Activated CD4-positive, alpha-beta T cell treated with anti-CD3 and anti-CD28 coated beads, Interleukin-2, amount 50 U/mL, for 48 hours (primary cell): ENCODE measurements around the gene SYCE1L.
A peak's percentile ranks its signal among the peaks of the same experiment; 100 is the strongest.
"Not testable (repeated sequence)": the region's sequence is repeated elsewhere in the genome, so short reads cannot be mapped to it uniquely, and the experiment has no call there.

Experiments used
- DNase-seq, 2 experiments: peaks; one replicate each; pipeline ENCODE4 v3.0.0-alpha.2; 2020

SYCE1L gene, protein sequence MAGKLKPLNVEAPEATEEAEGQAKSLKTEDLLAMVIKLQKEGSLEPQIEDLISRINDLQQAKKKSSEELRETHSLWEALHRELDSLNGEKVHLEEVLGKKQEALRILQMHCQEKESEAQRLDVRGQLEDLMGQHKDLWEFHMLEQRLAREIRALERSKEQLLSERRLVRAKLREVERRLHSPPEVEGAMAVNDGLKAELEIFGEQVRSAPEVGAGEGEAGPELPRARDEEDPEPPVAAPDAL

GRCh38 chr16:77199211-77199610 lies at the start of gene SYCE1L:
Gene SYCE1L (plus strand): TSS chr16:77199408. CDS start chr16:77199452, 44 bp downstream.
- DNase-seq = no peak

DNA sequence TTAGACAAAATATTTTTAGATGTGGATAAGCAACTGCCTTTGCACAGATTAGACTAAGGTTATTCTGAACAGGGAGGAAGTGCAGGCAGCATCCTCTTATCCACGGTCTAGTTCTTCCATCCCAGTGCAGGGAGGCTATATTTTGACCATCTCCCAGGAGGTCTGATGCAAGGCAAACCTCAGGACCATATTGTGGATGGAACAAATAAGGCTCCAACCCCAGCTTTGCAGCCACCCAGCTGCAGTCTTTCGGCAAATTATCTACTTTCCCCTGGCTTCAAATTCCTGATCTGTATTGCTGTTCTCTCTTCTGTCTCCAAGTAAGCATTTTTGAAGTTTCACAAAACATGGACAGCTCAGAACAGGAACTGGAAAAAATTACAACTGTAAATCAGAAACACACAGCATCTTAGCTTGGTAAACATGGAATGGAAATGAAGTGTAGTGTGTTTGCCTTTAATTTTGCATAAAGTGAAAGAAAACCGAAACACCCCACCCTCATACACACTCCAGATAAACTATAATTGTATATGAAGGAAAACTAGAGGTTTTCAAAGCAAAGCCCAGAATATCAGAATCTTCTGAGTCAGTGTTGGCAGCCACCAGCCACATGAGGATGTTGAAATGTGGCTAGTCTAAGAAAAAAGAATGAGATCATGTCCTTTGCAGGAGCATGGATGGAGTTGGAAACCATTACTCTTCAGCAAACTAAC lies 41.7 kb upstream of the SYCE1L start:
- DNase-seq = no peak

DNA sequence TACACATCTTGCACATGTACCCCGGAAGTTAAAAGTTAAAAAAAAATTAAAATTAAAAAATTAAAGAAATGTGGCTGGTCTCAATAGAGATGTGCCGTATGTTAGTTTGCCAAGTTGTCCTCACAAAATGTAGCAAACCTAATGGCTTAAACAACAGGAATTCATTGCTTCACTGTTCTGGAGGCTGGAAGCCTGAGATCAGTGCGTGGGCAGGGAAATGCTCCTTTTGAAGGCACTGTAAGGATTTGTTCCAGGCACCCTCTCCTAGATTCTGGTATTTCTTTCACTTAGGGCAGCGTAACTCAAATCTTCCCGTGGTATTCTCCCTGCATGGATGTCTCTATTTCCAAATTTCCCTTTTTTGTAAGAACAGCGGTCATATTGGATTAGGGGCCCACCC lies 40.9 kb upstream of the SYCE1L start:
- no peak for DNase-seq

DNA sequence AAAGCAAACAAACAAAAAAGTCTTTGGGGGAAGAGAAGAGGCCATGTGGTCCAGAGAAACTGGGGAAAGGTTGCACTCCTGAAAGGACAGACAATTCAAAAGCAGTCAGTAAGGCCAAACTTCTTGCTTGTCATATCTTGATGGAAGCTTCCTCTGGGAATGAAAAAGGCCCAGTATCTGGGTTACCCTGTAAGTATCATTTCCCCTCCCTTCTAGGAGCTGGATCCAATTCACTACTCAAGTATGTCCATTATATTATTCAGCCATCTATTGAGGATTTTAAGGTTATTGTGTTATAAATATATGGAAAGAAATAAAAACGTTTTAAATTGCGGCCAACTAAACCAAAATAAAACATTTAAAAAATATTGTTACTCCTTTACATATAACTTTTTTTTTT lies 34.2 kb upstream of the SYCE1L start:
- no peak for DNase-seq

DNA sequence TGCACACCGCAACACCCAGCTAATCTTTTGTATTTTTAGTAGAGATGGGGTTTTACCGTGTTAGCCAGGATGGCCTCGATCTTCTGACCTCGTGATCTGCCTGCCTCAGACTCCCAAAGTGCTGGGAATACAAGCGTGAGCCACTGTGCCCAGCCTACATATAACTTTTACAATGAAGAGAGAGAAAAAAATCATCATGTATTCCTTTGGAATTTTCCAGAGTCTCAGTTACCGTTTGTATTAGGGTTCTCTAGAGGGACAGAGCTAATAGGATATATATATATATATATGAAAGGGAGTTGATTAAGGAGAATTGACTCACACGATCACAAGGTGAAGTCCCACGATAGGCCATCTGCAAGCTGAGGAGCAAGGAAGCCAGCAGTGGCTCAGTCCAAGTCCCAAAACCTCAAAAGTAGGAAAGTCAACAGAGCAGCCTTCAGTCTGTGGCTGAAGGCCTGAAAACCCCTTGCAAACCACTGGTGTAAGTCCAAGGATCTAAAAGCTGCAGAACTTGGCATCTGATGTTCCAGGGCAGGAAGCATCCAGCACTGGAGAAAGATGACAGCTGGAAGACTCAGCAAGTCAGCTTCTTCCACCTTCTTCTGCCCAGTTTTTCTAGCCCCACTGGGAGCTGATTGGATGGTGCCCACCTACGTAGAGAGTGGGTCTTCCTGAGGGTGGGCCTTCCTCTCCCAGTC lies 33.5 kb upstream of the SYCE1L start:
- DNase-seq = not testable (repeated sequence)

DNA sequence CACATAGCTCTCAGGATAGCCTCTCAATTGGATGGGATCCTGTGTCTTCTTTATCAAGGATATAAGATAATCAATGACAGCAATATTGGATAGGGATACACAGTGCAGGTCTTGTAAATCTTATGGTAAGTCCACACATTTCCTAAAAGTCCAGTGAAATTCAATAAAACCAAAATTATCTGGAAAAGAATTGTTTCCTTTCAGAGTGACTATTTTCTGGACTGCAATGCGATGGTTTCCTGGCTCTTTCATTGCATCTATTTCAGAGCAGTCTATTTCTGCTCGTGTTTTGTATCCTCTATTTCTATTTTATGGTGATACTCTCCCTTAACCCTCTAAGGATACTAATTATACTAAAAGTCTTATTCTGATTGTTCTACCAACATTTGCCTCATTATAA lies 32.5 kb upstream of the SYCE1L start:
- DNase-seq = no peak

- DNase-seq = no peak
Measured at GRCh38 chr16:77168901-77169300, 30.3 kb upstream of the SYCE1L start.

GRCh38 chr16:77169650-77170236 lies 29.5 kb upstream of the SYCE1L start:
- DNase-seq = peak; percentile 51 to 63

DNA sequence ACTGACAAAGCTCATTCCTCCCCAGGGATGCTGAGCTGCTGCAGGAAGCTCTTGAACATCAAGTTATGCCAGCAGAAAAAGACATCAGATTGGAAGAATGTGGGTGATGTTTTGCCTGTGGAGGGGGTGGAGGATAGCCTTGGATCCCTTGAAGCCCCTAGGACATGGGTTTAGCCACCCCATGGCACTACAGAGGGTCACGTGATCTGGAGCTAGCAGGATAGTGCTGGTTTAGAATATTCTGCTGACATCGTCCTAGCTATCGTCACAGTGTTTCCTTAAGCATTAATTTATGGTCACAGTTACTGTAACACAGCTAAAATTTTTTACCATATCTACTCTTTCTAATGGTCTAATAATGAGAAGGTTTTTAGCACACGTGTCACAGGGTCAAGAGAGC lies 28.4 kb upstream of the SYCE1L start:
- no peak for DNase-seq

- DNase-seq = no peak
Measured at GRCh38 chr16:77171745-77172635, 27.2 kb upstream of the SYCE1L start.

DNA sequence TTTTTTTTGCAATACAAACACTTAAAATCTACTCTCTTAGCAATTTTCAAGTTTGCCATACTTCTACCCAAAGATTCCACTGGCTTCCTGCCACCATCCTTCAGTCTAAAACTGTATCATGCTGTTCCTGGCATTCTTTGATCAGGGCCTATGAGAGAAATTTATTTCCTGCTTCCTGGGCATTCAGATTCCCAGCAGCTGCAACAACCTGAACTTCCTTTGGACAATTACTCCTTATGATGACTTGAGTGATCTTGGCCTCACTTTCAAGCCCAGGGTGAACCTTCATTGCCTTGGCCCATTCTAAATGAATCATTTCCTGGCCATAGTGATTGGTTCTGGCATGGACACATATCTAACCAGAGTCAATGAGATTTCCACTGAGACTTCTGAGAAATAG lies 26.3 kb upstream of the SYCE1L start:
- no peak for DNase-seq

- no peak for DNase-seq
Measured at GRCh38 chr16:77183137-77183536, 16.1 kb upstream of the SYCE1L start.

GRCh38 chr16:77186298-77186697 lies 12.9 kb upstream of the SYCE1L start:
- DNase-seq = not testable (repeated sequence)

DNA sequence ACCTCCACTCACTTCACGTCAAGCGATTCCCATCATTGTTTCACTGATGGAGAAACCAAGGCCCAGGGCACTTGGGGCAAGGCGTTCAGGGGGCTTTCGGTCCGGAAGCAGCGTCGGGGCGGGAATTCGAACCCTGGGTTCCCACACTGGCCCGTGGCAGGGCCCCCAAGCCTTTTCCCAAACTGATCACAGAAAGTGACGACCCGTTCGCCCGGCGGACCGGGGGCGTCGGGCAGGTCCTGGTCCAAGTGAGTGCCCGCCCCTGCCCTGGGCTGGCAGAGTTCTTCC lies 9.1 kb upstream of the SYCE1L start:
- no peak for DNase-seq

DNA sequence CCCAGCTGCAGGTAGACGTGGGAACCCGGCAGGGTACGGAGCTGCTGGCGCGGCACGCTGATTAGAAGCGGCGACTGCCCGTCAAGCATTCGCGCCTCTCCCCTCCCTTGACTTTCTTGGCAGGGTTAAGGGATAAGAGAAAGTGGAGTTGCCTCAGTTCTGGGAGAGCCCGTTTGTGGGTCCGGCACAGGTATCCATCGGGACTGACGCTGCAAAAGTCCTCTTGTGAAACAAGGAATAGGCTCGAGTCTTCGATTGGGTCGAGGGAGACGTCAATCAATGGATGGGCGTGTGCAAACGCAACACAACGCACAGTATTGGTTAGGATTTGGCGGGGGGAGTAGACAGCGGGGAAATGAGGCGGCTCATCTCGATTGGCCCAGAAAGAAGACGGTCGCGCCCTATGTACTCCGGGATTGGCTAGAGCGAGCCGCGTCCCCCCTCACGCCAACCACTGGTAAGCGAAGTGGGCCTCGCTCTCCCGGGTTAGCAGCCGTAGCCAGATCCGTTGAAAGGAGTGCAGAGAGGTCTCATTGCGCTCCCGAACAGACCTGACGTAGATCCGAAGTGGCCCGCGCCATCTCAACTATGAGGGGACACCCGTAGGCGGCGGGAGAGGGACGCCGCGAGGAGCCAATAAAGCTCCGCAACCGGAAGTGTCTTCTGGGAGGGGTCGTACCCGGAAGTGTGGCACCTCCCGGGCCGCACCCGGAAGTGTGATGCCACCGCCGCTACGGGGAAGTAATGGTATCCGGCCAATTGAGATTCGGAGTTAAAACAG lies 8.5 kb upstream of the SYCE1L start, which contains the start of gene MON1B:
TSS of gene MON1B (plus strand) at position 713 of the 781 bp plus-strand sequence. CDS start 296 bp downstream, outside the sequence.
- DNase-seq = peak; percentile 88 to 92

- DNase-seq = peak; percentile 20 to 40
Measured at GRCh38 chr16:77191259-77191969, 7.8 kb upstream of the SYCE1L start.

DNA sequence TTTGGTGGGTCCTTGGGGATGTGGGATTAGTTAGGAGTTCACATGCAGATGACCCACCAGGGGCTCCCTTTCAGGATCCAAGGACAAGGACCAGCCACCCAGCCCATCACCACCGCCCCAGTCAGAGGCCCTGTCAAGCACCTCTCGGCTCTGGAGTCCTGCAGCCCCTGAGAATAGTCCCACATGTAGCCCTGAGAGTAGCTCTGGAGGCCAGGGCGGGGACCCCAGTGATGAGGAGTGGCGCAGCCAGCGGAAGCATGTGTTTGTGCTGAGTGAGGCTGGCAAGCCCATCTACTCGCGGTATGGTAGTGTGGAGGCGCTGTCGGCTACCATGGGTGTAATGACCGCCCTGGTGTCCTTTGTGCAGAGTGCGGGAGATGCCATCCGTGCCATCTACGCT lies 5.8 kb upstream of the SYCE1L start:
- DNase-seq = no peak

- DNase-seq = no peak
Measured at GRCh38 chr16:77194295-77195231, 4.6 kb upstream of the SYCE1L start.

DNA sequence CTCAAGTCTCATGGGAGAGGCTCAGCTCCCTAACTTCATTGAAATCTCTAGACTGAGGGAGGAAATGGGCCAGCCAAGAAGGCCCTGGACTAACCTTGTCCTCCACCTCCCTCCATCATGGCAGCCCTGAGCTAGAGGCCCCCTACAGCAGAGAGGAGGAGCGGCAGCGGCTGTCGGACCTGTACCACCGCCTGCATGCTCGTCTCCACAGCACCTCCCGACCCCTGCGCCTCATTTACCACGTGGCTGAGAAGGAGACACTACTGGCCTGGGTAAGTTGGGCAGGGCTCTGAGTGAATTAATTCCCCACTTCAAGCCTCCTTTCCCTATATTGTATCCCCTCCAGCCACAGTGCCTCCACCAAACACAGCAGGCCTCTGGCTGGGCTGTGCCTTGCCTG lies 3.8 kb upstream of the SYCE1L start:
- DNase-seq = no peak

DNA sequence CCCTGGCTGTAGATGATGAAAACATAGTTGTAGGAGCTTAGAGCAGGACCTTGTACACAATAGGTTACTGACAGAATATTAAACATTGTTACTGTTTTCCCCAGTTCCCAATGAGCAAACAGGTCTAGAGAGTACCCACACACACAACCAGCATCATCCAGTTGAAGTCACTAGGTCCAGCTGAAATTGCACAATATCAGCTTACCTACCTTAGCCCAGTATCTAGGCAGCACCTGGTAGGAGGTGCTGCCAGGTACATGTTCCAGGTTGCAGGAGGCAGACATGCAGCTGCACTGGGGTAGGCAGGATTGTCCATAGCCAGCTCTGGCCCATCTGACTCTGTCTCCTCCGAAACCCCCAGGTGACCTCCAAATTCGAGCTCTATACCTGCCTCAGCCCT lies 1.5 kb upstream of the SYCE1L start:
- DNase-seq = no peak
